Smooth muscle cell (in vitro differentiated cells): ENCODE data around the gene SHISA9. TPM values are rescaled to one million over a fixed set of nuclear protein-coding genes. Genes with fewer than 3 reads are reported as not detected.

Source experiments
- DNase-seq: peaks from one replicate; lab custom pipeline; 2025; ENCODE audit not compliant: unreplicated experiment; lab: John Stamatoyannopoulos, UW
- H2AFZ ChIP-seq: fragments of 200-600 bp; sonication (generic); 2 replicates; pipeline ENCODE4 v1.6.0; 2016; ENCODE audit warnings: antibody characterized with exemption, low read depth, mild to moderate bottlenecking
- H3F3A ChIP-seq: fragments of 200-600 bp; sonication (generic); 2 replicates; pipeline ENCODE4 v1.6.0; 2017; ENCODE audit warnings: antibody characterized with exemption, low read depth
- H3K27ac ChIP-seq: fragments of 200-600 bp; sonication (generic); 2 replicates; pipeline ENCODE4 v1.5.1; 2016; ENCODE audit warnings: low read depth, mild to moderate bottlenecking
- H3K27me3 ChIP-seq: fragments of 200-600 bp; sonication (generic); 2 replicates; pipeline ENCODE4 v1.6.1; 2016; ENCODE audit warnings: low read depth, mild to moderate bottlenecking
- H3K36me3 ChIP-seq: fragments of 200-600 bp; sonication (generic); 2 replicates; pipeline ENCODE4 v1.5.1; 2016; ENCODE audit warnings: low read depth
- H3K4me1 ChIP-seq: fragments of 200-600 bp; sonication (generic); 2 replicates; pipeline ENCODE4 v1.5.1; 2016; ENCODE audit warnings: low read depth
- H3K4me2 ChIP-seq: fragments of 200-600 bp; sonication (generic); 2 replicates; pipeline ENCODE4 v1.6.0; 2016; ENCODE audit warnings: mild to moderate bottlenecking
- H3K4me3 ChIP-seq: fragments of 200-600 bp; sonication (generic); 2 replicates; pipeline ENCODE4 v1.5.1; 2016; ENCODE audit warnings: mild to moderate bottlenecking
- H3K79me2 ChIP-seq: fragments of 200-600 bp; sonication (generic); 2 replicates; pipeline ENCODE4 v1.6.0; 2016; ENCODE audit warnings: low read depth, mild to moderate bottlenecking
- H3K9ac ChIP-seq: fragments of 200-600 bp; sonication (generic); 2 replicates; pipeline ENCODE4 v1.6.0; 2016; ENCODE audit warnings: low read depth
- H3K9me3 ChIP-seq: fragments of 200-600 bp; sonication (generic); replicated peaks from 2 replicates; pipeline ENCODE4 v1.5.1; 2016; ENCODE audit warnings: low read depth
- H4K20me1 ChIP-seq: fragments of 200-600 bp; sonication (generic); 2 replicates; pipeline ENCODE4 v1.6.0; 2016; ENCODE audit warnings: low read depth
- CTCF ChIP-seq: fragments of 200-600 bp; sonication (generic); IDR thresholded peaks from 2 replicates; pipeline ENCODE4 v1.5.1; 2017; ENCODE audit warnings: borderline replicate concordance, mild to moderate bottlenecking, antibody characterized with exemption; ENCODE audit not compliant: insufficient read depth, poor library complexity, severe bottlenecking
- WGBS: methylation state at CpG from one replicate; pipeline ENCODE4 v1.1.7; 2016; ENCODE audit warnings: low lambda C conversion rate; 5-methylcytosine and 5-hydroxymethylcytosine counted together
- polyA plus RNA-seq: library from polyadenylated mRNA; unstranded; fragments of >200 nt; fragmentation: Nextera tagmentation; extraction: Ambion mirVana; gene quantifications from 2 replicates; pipeline ENCODE4 v1.2.1, GENCODE V29; 2016
- total RNA-seq: library from RNA; depleted of rRNA; stranded (reverse); fragments of >200 nt; gene quantifications from 2 replicates; pipeline ENCODE4 v1.2.3, GENCODE V29; 2014

SHISA9 gene
- total and polyA plus RNA-seq, 2 experiments from 2014 or later, result 0.09 TPM; not detected in 1

GRCh38 chr16:12998361-12999085, 97.1 kb downstream of the SHISA9 start:
- Histone ChIP-seq H2AFZ (no peak overlapping the region), H3F3A (no peaks in the 10 kb centered on the region), H3K4me3 (no peak overlapping the region), H3K9me3 (no peaks in the 10 kb centered on the region), H3K4me2 (no peak overlapping the region), H4K20me1 (no peaks in the 10 kb centered on the region), H3K9ac (no peak overlapping the region), H3K4me1 (no peaks in the 10 kb centered on the region), H3K36me3 (no peaks in the 10 kb centered on the region), H3K27me3 (peaks cover 2% of the 10 kb centered on the region), H3K27ac (no peak overlapping the region), H3K79me2 (no peaks in the 10 kb centered on the region)
- no peak for TF ChIP-seq CTCF
- 96% methylated on average over 7 of the region's 7 CpGs for WGBS
- no peak for DNase-seq

- Histone ChIP-seq H2AFZ (no peak overlapping the region), H3K27me3 (peaks cover 2% of the 10 kb centered on the region), H3K4me2 (no peak overlapping the region), H3K4me1 (no peaks in the 10 kb centered on the region), H3K27ac (no peak overlapping the region), H3K9me3 (no peaks in the 10 kb centered on the region), H3K79me2 (no peaks in the 10 kb centered on the region), H3K9ac (no peak overlapping the region), H3K36me3 (no peaks in the 10 kb centered on the region), H3F3A (no peaks in the 10 kb centered on the region), H4K20me1 (no peaks in the 10 kb centered on the region), H3K4me3 (no peak overlapping the region)
- DNase-seq, result no peak
- WGBS, result 95% methylated on average over 3 of the region's 3 CpGs
- TF ChIP-seq CTCF, result no peak
Observed at GRCh38 chr16:12999368-12999767, 98.0 kb downstream of the SHISA9 start.

- no peaks in the 10 kb centered on the region for H3K79me2 ChIP-seq
- TF ChIP-seq CTCF, result no peak
- no peaks in the 10 kb centered on the region for H3K36me3 ChIP-seq
- H3K4me3 ChIP-seq, result no peak overlapping the region
- H4K20me1 ChIP-seq, result no peaks in the 10 kb centered on the region
- no peaks in the 10 kb centered on the region for H3K9me3 ChIP-seq
- H3K27me3 ChIP-seq, result no peaks in the 10 kb centered on the region
- no peak overlapping the region for H3K9ac ChIP-seq
- H3K4me1 ChIP-seq, result no peaks in the 10 kb centered on the region
- 93% methylated on average over 12 of the region's 12 CpGs for WGBS
- no peak overlapping the region for H3K27ac ChIP-seq
- H2AFZ ChIP-seq, result no peak overlapping the region
- no peaks in the 10 kb centered on the region for H3F3A ChIP-seq
- DNase-seq, result no peak
- no peak overlapping the region for H3K4me2 ChIP-seq
Observed at GRCh38 chr16:13005721-13006247, 104.4 kb downstream of the SHISA9 start.

- DNase-seq, result no peak
- no peak overlapping the region for H3K27ac ChIP-seq
- H3K9me3 ChIP-seq, result no peaks in the 10 kb centered on the region
- no peak overlapping the region for H2AFZ ChIP-seq
- TF ChIP-seq CTCF, result no peak
- no peaks in the 10 kb centered on the region for H3K79me2 ChIP-seq
- H3K4me2 ChIP-seq, result no peak overlapping the region
- no peak overlapping the region for H3K9ac ChIP-seq
- WGBS, result 62% methylated on average over 4 of the region's 4 CpGs
- no peaks in the 10 kb centered on the region for H4K20me1 ChIP-seq
- no peaks in the 10 kb centered on the region for H3K36me3 ChIP-seq
- H3K4me3 ChIP-seq, result no peak overlapping the region
- no peaks in the 10 kb centered on the region for H3F3A ChIP-seq
- no peaks in the 10 kb centered on the region for H3K27me3 ChIP-seq
- H3K4me1 ChIP-seq, result peaks cover 9% of the 10 kb centered on the region
Observed at GRCh38 chr16:13012601-13013000, 111.2 kb downstream of the SHISA9 start.
